ENCODE data around the gene OR5B21.
A peak's percentile ranks its signal among the peaks of the same experiment; 100 is the strongest.

Gene OR5B21

DNA sequence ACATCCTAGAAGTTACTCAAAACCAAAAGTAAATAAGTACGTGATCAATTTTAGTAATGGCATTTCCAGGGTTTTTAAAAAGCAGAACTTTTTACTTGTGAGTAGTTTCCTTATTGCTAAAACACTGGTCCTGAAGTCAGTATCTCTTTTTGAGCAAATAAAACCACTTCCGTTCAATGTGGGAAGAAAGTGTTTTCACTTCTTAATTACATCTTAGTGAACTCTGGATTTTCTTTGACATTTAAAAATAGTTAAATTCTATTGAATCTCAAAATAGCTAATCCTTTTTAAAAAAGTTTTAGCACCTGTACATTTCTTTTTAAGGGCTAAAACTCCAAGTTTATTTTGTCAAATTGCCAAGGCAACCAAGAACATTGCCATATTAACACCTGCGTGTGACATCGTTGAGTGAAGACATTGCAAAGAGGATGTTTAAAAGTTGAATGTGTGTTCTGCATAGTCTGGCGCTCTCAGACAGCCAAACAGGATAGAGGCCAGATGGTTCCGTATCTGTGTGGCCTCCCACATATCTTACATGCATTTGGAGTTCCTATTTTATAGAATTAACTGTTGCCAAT is 17.2 kb upstream of the OR5B21 start:
- no peak overlapping the region for H3K4me3 ChIP-seq (replicated peaks; ENCODE audit: low read depth, low read length)
- TF ChIP-seq, protein P1, sequence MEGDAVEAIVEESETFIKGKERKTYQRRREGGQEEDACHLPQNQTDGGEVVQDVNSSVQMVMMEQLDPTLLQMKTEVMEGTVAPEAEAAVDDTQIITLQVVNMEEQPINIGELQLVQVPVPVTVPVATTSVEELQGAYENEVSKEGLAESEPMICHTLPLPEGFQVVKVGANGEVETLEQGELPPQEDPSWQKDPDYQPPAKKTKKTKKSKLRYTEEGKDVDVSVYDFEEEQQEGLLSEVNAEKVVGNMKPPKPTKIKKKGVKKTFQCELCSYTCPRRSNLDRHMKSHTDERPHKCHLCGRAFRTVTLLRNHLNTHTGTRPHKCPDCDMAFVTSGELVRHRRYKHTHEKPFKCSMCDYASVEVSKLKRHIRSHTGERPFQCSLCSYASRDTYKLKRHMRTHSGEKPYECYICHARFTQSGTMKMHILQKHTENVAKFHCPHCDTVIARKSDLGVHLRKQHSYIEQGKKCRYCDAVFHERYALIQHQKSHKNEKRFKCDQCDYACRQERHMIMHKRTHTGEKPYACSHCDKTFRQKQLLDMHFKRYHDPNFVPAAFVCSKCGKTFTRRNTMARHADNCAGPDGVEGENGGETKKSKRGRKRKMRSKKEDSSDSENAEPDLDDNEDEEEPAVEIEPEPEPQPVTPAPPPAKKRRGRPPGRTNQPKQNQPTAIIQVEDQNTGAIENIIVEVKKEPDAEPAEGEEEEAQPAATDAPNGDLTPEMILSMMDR (IDR thresholded peaks at IDR 0.05; ENCODE audit: low read depth, low read length, missing control alignments), result no peak
- DNase-seq (ENCODE audit: extremely low read depth, low read depth), result no peak

DNA sequence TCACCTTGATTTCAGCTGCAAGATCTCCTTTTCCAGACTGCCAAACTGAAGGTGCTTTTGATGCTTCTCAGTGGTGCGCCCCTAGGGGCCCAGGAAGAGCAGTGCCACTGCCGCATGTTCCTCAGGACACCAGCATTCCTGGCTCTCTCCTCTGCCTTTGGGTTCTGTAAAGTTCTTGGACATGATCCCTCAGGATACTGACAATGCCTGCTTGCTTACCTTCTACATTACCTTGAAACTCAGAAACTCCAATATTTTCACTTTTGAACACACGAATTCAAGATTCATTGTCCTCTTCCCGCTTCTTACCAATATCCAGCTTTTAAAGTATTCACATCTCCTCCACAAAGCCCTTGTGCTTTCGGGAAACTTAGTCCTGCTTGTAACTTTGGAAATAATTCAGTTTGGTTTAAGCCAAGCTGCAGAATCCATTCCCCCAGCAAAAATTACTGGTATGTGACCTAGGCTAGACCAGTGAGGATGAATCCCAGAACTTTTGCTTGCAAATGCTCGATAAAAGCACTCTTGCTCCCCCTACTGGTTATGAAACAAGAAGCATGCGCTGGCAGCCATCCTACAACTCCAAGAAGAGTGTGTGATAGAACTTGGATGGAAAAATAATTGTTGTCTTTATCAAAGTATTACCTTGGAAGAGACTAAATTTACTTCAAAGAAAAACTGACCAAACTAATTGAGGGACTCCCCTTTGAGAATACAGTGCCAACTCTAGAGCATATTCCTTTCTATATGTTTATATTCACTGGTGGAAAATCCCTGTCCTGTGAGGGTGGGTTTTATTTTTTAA is 16.5 kb upstream of the OR5B21 start:
- H3K4me3 ChIP-seq (replicated peaks; ENCODE audit: low read depth, low read length), result no peak overlapping the region
- TF ChIP-seq, protein P1 (IDR thresholded peaks at IDR 0.05; ENCODE audit: low read depth, low read length, missing control alignments), result peak; percentile 88
- peak; percentile 76 for DNase-seq (ENCODE audit: extremely low read depth, low read depth)

GRCh38 chr11:58513747-58514367 is 6.0 kb upstream of the OR5B21 start:
- DNase-seq (ENCODE audit: extremely low read depth, low read depth), result peak; percentile 27
- TF ChIP-seq, protein P1 (IDR thresholded peaks at IDR 0.05; ENCODE audit: low read depth, low read length, missing control alignments), result peak; percentile 57
- H3K4me3 ChIP-seq (replicated peaks; ENCODE audit: low read depth, low read length), result no peak overlapping the region

GRCh38 chr11:58511636-58512035 is 3.7 kb upstream of the OR5B21 start:
- no peak for DNase-seq (ENCODE audit: extremely low read depth, low read depth)

DNA sequence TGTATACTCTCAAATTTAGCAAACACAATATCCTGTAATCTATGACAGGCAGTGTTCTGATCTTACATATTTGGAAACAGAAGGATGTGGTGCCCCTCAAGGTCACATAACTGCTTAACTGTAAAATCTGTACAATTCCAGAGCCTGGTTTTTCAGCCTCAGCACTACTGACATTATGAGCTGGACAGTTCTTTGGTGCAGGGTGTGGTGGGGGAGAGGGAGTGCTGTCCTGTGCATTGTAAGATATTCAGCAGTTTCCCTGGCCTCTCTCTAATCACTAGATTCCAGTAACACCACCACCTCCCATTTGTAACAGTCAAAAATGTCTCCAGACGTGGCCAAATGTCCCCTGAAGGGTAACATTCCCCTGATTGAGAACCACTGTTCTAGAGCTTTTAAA is 1.8 kb upstream of the OR5B21 start:
- H3K4me3 ChIP-seq (replicated peaks; ENCODE audit: low read depth, low read length), result no peak overlapping the region
- TF ChIP-seq, protein P1 (IDR thresholded peaks at IDR 0.05; ENCODE audit: low read depth, low read length, missing control alignments), result no peak
- DNase-seq (ENCODE audit: extremely low read depth, low read depth), result no peak

More at GRCh38 chr11:58511636-58512035, 3.7 kb upstream of the OR5B21 start:
- TF ChIP-seq, protein P1 (IDR thresholded peaks at IDR 0.05; ENCODE audit: low read depth, low read length, missing control alignments), result no peak
- H3K4me3 ChIP-seq (replicated peaks; ENCODE audit: low read depth, low read length), result no peak overlapping the region

DNA sequence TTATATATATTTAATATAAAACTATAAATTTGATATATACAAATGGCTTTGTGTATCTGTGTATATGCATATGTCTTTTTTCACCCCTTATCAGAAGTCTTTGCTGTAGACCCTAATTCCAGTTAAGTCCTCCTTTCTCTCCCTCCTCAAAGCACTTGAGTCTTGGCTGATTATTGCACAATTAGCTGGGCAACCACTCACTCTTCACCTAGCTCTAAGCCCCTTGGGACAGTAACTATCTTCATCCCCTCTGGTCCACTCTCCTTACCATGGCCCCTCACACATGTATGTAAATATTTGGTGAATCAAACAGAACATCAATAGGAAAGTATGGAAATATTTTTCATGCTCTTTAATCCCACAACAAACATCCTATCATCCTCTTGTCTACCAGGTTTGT is 909 bp upstream of the OR5B21 start:
- H3K4me3 ChIP-seq (replicated peaks; ENCODE audit: low read depth, low read length), result no peak overlapping the region
- TF ChIP-seq, protein P1 (IDR thresholded peaks at IDR 0.05; ENCODE audit: low read depth, low read length, missing control alignments), result no peak
- no peak for DNase-seq (ENCODE audit: extremely low read depth, low read depth)
